ENCODE results near the gene AKT1.

DNA sequence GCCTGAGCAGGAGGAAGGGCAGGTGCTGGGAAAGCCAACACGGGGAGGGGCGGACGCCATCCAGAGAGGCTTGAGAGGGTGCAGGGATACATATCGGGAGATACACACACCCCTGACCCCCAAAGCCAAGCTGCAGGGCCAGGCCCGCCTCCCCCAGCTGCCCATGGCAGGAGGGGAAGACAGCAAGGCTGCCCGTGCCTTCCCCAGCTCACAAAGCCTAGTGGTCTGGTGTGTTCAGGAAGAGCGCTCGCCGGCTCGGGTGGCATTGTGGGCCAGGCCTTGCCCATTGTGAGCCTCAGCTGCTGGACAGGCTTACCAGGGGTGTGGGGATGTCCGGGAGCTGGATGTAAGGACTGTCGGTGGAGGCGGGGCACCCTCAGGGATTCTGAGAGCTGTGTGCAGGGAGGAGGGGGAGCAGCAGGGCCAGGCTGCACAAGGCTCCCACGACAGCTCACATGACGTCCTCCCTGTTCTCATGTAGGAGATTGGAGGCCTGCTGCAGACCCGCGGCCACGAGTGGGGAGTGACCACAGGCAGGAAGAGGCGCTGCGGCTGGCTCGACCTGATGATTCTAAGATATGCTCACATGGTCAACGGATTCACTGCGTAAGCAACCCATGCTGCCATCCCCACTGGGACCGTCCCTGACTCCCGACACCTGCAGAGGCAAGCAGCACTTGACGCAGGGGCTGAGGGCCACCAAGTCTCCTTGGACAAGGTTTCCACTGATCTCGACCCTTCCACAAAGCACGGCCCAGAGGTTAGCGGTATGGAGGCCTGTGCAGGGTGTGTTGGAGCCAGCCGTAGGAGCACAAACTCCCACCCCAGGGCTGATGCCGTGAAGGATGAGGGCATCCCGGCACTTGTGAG, 52.7 kb downstream of the AKT1 start:
- no peak for TF ChIP-seq CTCF (IDR thresholded peaks at IDR 0.05)
- TF ChIP-seq ZFX (IDR thresholded peaks at IDR 0.05; ENCODE audit: borderline replicate concordance) = no peak
